BJ (cell line): ENCODE data around the gene OLFM2. TPM values are rescaled to one million over a fixed set of nuclear protein-coding genes. Genes with fewer than 3 reads are reported as not detected.
"Not testable (repeated sequence)": the region's sequence is repeated elsewhere in the genome, so short reads cannot be mapped to it uniquely, and the experiment has no call there.

Source experiments
- CTCF ChIA-PET: fragments of 350-600 bp; formaldehyde crosslinking; extraction: SDS; loops from one replicate; lab custom pipeline; 2021; ENCODE audit warnings: antibody characterized with exemption, inconsistent platforms; lab: Yijun Ruan, JAX
- POLR2A ChIA-PET: fragments of 300-600 bp; sonication (Branson Sonifier 250); formaldehyde crosslinking; extraction: SDS; loops from one replicate; lab custom pipeline; 2021; ENCODE audit warnings: antibody characterized with exemption; lab: Charles Lee
- DNase-seq: peaks from one replicate; pipeline ENCODE4 v3.0.0-alpha.2; 2011; ENCODE audit warnings: low read depth
- H3K27me3 ChIP-seq: 2 replicates; pipeline ENCODE4 v1.6.0; 2011; ENCODE audit warnings: low read length; ENCODE audit not compliant: control insufficient read depth, insufficient read depth
- H3K36me3 ChIP-seq: 2 replicates; pipeline ENCODE4 v1.5.1; 2011; ENCODE audit warnings: low read length; ENCODE audit not compliant: control insufficient read depth, insufficient read depth
- H3K4me3 ChIP-seq: 2 replicates; pipeline ENCODE4 v1.5.1; 2011; ENCODE audit warnings: low read depth, mild to moderate bottlenecking, control low read depth, low read length
- CTCF ChIP-seq: IDR thresholded peaks from 2 replicates; pipeline ENCODE4 v1.5.1; 2011; ENCODE audit warnings: low read depth, mild to moderate bottlenecking, control low read depth, inconsistent platforms, low read length, moderate library complexity; ENCODE audit not compliant: insufficient read depth
- polyA plus RNA-seq: library from polyadenylated mRNA; depleted of rRNA; stranded (reverse); fragments of >200 nt; gene quantifications from 2 replicates; pipeline ENCODE4 v1.2.3, GENCODE V29; 2011

Gene OLFM2
- polyA plus RNA-seq, 1 experiment, result 88.3 TPM

DNA sequence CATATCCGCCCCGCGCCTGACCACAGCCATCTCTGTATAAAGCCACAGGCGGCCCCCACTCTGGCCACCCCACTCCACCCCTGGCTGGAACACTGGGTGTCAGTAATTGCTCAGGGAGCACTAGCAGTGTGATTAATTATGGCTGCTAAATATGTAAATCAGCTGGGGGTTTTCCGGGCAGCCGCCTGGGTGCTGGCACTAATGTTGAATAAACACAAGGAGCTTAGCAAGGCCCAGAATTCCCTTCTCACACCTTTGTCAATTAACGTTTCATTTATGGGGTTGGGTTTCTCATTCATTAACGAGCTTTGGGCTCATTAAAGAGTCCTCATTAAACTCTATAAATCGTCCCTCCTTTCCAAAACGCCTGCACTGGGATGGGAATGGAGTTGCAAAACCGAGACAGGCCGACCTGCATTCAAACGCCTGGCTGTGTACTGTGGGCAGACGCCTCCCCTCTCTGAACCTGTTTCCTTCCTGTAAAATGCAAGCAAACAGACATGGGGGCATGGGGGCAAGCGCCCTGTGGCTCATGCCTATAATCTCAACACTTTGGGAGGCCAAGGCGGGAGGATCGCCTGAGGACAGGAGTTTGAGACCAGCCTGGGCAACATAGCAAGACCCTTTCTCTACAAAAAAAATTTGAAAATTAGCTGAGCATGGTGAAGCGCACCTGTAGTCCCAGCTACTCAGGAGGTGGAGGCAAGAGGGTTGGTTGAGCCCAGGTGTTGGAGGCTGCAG is 17.7 kb upstream of the OLFM2 start:
- no peak for TF ChIP-seq CTCF
- CTCF ChIA-PET, result interaction anchor here (0.6 to 3.4 kb wide), 3 partner anchors 9 to 47 kb away, joined by 3 to 21 read pairs (median 4); no protein-coding TSS in a partner anchor
- Histone ChIP-seq H3K36me3 (no peaks in the 10 kb centered on the region), H3K27me3 (no peaks in the 10 kb centered on the region), H3K4me3 (no peak overlapping the region)
- POLR2A ChIA-PET, result no interaction called here
- no peak for DNase-seq

DNA sequence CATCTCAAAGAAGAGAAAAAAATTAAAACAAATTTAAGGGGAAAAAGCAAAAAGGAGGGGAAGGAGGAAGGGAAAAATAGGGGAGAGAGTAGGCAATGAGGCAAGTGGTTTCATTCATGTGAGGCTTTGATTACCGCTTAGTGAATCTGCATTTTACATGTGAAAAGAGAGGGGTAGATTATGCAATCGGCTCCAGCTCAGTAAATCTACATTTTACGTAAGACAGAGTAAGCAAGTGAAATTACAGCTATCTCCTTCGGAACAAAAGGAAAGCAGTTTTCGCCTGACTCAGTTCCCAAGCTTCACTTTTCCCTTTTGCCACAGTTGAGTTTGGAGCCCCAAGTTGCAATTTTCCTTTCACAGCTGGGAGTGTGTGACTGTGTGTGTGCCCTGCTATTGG is 16.0 kb upstream of the OLFM2 start:
- TF ChIP-seq CTCF, result no peak
- Histone ChIP-seq H3K27me3 (no peaks in the 10 kb centered on the region), H3K4me3 (no peak overlapping the region), H3K36me3 (no peaks in the 10 kb centered on the region)
- no peak for DNase-seq
- POLR2A ChIA-PET, result no interaction called here
- CTCF ChIA-PET, result interaction anchor here (3.4 kb wide), 1 partner anchor 48 kb away, joined by 21 read pairs; no protein-coding TSS in a partner anchor

DNA sequence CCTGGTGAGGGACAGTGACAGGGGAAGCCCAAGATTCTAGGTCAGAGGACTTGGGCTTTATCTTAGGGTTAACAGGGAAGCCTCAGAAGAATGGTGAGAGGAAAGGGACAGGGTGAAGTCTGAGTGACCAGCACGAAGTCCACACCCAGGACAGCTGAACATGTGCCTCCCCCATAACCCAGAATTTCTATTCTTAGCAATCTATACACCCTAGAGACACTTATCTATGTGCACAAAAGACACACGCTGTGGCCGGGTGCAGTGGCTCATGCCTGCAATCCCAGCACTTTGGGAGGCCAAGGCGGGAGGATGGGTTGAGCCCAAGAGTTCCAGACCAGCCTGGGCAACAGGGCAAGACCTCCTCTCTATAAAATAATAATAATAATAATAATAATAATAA is 11.1 kb upstream of the OLFM2 start:
- CTCF ChIA-PET, result interaction anchor here (1.3 kb wide), 1 partner anchor 16 kb away, joined by 5 read pairs; no protein-coding TSS in a partner anchor
- Histone ChIP-seq H3K36me3 (no peaks in the 10 kb centered on the region), H3K4me3 (no peak overlapping the region), H3K27me3 (no peaks in the 10 kb centered on the region)
- POLR2A ChIA-PET, result no interaction called here
- TF ChIP-seq CTCF, result no peak
- DNase-seq, result no peak

DNA sequence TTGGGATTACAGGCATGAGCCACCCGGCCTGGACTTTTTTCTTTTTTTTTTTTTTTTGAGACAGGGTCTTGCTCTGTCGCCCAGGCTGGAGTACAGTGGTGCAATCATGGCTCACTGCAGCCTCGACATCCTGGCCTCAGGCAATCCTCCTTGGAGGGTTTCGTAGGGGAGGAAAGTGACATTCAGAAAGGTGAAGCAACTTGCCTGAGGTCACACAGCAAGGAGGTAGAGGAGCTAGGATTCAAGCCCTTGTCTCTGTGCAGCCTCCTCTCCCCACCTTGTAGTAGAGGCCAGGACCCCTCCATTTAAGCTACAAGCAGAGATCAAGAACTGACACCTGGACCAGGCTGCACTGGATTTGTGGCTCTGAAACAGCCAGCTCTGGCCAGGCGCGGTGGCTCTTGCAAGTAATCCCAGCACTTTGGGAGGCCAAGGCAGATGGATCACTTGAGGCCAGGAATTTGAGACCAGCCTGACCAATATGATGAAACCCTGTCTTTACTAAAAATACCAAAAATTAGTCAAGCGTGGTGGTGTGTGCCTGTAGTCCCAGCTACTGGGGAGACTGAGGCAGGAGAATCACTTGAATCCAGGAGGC is 10.3 kb upstream of the OLFM2 start:
- H3K36me3 ChIP-seq, DNase-seq, H3K4me3 ChIP-seq, H3K27me3 ChIP-seq, POLR2A ChIA-PET: not testable (repeated sequence)
- CTCF ChIA-PET, result interaction anchor here (1.3 to 2.7 kb wide), 3 partner anchors 14 to 54 kb away, joined by 5 to 11 read pairs (median 8); no protein-coding TSS in a partner anchor

GRCh38 chr19:9945319-9945966 is 9.1 kb upstream of the OLFM2 start:
- no peaks in the 10 kb centered on the region for H3K36me3 ChIP-seq
- peak; percentile 100 for DNase-seq
- peak; percentile 28; the same call in 1 of the 2 replicates for TF ChIP-seq CTCF
- H3K4me3 ChIP-seq, result no peak overlapping the region
- no peaks in the 10 kb centered on the region for H3K27me3 ChIP-seq
- ChIA-PET POLR2A (no interaction called here), CTCF (interaction anchor here (1.5 to 2.7 kb wide), 4 partner anchors 11 to 82 kb away, joined by 3 to 13 read pairs (median 10); no protein-coding TSS in a partner anchor)
